K562 (cell line): ENCODE results near the gene CPNE6. TPM values are rescaled to one million over a fixed set of nuclear protein-coding genes. Genes with fewer than 3 reads are reported as not detected.

Experiments
- CHD2 ChIP-seq: IDR thresholded peaks from 2 replicates; pipeline ENCODE4 v1.6.1; 2011; ENCODE audit warnings: low read depth, low read length
- DACH1 ChIP-seq: fragments of 450-650 bp; IDR thresholded peaks from 2 replicates; pipeline ENCODE4 v1.6.1; 2018; ENCODE audit not compliant: partially characterized antibody
- EP400 ChIP-seq: fragments of 450-650 bp; IDR thresholded peaks from 2 replicates; pipeline ENCODE4 v1.6.1; 2017; ENCODE audit warnings: antibody characterized with exemption, mild to moderate bottlenecking, moderate library complexity
- GTF2A2 ChIP-seq: IDR thresholded peaks from 2 replicates; pipeline ENCODE4 v1.6.1; 2016; ENCODE audit warnings: mild to moderate bottlenecking, missing genetic modification characterization, missing compliant biosample characterization
- GTF2F1 ChIP-seq: IDR thresholded peaks from 2 replicates; pipeline ENCODE4 v1.6.1; 2011; ENCODE audit warnings: low read depth, low read length, improper control_type of control experiment
- JUND ChIP-seq, 2 experiments: IDR thresholded peaks; 2 replicates in 1 of 2; 3 replicates in 1 of 2; pipeline ENCODE4 v1.6.1; 2011; ENCODE audit warnings: borderline replicate concordance in 2 of 2, low read depth in 2 of 2, low read length in 2 of 2, improper control_type of control experiment in 1 of 2, missing biosample characterization in 1 of 2, missing genetic modification characterization in 1 of 2, missing genetic modification reagents in 1 of 2
- KDM5B ChIP-seq: fragments of 200-600 bp; sonication (generic); IDR thresholded peaks from 2 replicates; pipeline ENCODE4 v1.6.1; 2012; ENCODE audit warnings: low read depth, mild to moderate bottlenecking, moderate library complexity, low read length, control low read depth, inconsistent platforms; ENCODE audit not compliant: insufficient replicate concordance
- MCM2 ChIP-seq: fragments of 450-650 bp; IDR thresholded peaks from 2 replicates; pipeline ENCODE4 v1.6.1; 2017; ENCODE audit warnings: low read depth, mild to moderate bottlenecking
- MCM7 ChIP-seq, 2 experiments: fragments of 450-650 bp; IDR thresholded peaks; 2 replicates each; pipeline ENCODE4 v1.6.1; 2016 to 2018
- NCOR1 ChIP-seq: fragments of 450-650 bp; IDR thresholded peaks from 2 replicates; pipeline ENCODE4 v1.6.1; 2016; ENCODE audit warnings: mild to moderate bottlenecking, moderate library complexity
- NFRKB ChIP-seq: fragments of 450-650 bp; IDR thresholded peaks from 2 replicates; pipeline ENCODE4 v1.6.1; 2016; ENCODE audit warnings: low read depth
- PRMT5 ChIP-seq: sonication (generic); formaldehyde crosslinking; IDR thresholded peaks from 2 replicates; pipeline ENCODE4 v1.5.0; 2020; ENCODE audit warnings: missing genetic modification reagents
- RB1 ChIP-seq: fragments of 450-650 bp; IDR thresholded peaks from 2 replicates; pipeline ENCODE4 v1.6.1; 2017; ENCODE audit warnings: low read depth, mild to moderate bottlenecking
- SMAD3 ChIP-seq: fragments of 450-650 bp; formaldehyde crosslinking; conservative IDR thresholded peaks from 2 replicates; pipeline ENCODE4 v1.4.0; 2020; ENCODE audit warnings: mild to moderate bottlenecking
- SMARCE1 ChIP-seq: fragments of 450-650 bp; IDR thresholded peaks from 2 replicates; pipeline ENCODE4 v1.7.1; 2016; ENCODE audit warnings: mild to moderate bottlenecking
- TCF3 ChIP-seq: sonication (generic); formaldehyde crosslinking; IDR thresholded peaks from 2 replicates; pipeline ENCODE4 v1.4.0; 2020; ENCODE audit warnings: mild to moderate bottlenecking, missing genetic modification reagents
- TCF7L2 ChIP-seq: fragments of 150-350 bp; IDR thresholded peaks from 2 replicates; pipeline ENCODE4 v1.6.1; 2016; ENCODE audit warnings: low read depth, mild to moderate bottlenecking, low read length, moderate library complexity
- ZSCAN32 ChIP-seq: fragments of 450-650 bp; formaldehyde crosslinking; IDR thresholded peaks from 2 replicates; pipeline ENCODE4 v1.4.0; 2020; ENCODE audit warnings: mild to moderate bottlenecking, moderate library complexity
- polyA plus RNA-seq, 8 experiments: library from polyadenylated mRNA; depleted of rRNA in 4 of 8; stranded (reverse) in 5 of 8; unstranded in 3 of 8; fragments of >200 nt; fragmentation: Nextera tagmentation in 2 of 8; fragmentation: Illumina TruSeq in 1 of 8; extraction: Ambion mirVana in 2 of 8; extraction: Trizol in 1 of 8; gene quantifications; 2 replicates each; pipeline versions ENCODE4 v1.2.1 to v1.2.3, GENCODE V29; 2011 to 2014; ENCODE audit warnings: inconsistent platforms in 1 of 8, missing spikeins in 1 of 8
- total RNA-seq, 7 experiments: library from RNA; depleted of rRNA in 6 of 7; stranded (reverse); fragments of >200 nt in 6 of 7; fragmentation: Illumina TruSeq in 2 of 7; extraction: Trizol in 2 of 7; gene quantifications; 2 replicates each; pipeline versions ENCODE4 v1.2.1 to v1.2.3, GENCODE V29; 2011 to 2021; ENCODE audit warnings: low replicate concordance in 1 of 7
- TF ChIP-seq, protein P1 (sequence below), 2 experiments: fragments of 450-650 bp; IDR thresholded peaks; 2 replicates each; pipeline ENCODE4 v1.6.1; 2018; ENCODE audit warnings: mild to moderate bottlenecking in 2 of 2, low read depth in 1 of 2; ENCODE audit not compliant: partially characterized antibody in 2 of 2
- TF ChIP-seq, protein P2 (sequence below): IDR thresholded peaks from 2 replicates; pipeline ENCODE4 v1.6.1; 2012; ENCODE audit warnings: low read depth, low read length, improper control_type of control experiment, borderline replicate concordance
- TF ChIP-seq, protein P3 (sequence below), 2 experiments: IDR thresholded peaks; 2 replicates each; pipeline ENCODE4 v1.6.1; 2011; ENCODE audit warnings: borderline replicate concordance in 1 of 2, control low read depth in 1 of 2, low read depth in 1 of 2, low read length in 1 of 2, mild to moderate bottlenecking in 1 of 2, mixed read lengths in 1 of 2, moderate library complexity in 1 of 2; ENCODE audit not compliant: insufficient read depth in 1 of 2, insufficient read length in 1 of 2, poor library complexity in 1 of 2, severe bottlenecking in 1 of 2; ENCODE audit errors: extremely low read depth in 1 of 2

Gene CPNE6
- total and polyA plus RNA-seq, 9 of the 15 experiments (the other 6 are each of a cell fraction or from before 2014, with no cell fraction given) = not detected

DNA sequence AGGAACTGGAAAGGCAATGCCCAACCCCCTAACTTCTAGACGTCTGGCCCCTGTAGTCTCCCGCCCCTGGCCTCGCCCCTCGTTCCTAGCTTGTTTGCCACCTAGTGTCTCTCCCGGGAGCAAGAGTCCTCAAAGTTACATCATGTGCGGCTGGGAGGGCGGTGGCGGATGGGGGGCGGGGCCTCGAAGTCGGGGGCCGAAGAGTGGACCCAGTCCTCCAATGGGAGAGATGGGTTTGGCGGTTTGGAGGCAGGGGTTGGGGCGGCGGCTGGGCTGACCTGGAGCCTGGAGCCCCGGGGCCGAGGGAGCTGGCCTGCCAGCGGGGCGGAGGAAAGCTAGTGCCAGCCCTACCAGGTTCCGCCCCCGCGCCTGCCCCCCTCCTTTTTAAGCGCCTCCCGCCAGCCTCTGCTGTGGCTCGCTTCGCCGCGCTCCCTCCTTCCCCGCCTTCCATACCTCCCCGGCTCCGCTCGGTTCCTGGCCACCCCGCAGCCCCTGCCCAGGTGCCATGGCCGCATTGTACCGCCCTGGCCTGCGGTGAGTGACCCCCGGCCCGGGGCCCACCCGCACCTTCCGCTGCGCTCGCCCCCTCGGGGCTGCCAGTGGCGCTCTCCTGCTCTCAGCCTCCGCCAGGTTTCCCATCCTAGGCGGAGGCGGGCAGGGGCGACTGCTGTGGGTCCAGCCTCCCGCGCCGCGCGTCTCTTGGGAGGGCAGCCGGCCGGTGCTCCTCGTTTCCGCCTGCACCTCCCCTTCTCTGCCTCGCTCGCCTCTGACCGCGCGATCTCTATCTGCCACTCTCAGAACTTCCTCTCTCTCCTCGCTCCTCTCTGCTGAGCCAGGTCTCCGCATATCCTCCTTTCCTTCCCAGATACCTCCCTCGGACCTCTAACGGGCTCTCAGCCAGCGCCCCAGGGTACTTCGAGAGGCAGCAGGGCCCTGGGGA lies 22.8 kb downstream of the CPNE6 start, which contains the start of gene PCK2 (continued):
- TF ChIP-seq, protein P1, sequence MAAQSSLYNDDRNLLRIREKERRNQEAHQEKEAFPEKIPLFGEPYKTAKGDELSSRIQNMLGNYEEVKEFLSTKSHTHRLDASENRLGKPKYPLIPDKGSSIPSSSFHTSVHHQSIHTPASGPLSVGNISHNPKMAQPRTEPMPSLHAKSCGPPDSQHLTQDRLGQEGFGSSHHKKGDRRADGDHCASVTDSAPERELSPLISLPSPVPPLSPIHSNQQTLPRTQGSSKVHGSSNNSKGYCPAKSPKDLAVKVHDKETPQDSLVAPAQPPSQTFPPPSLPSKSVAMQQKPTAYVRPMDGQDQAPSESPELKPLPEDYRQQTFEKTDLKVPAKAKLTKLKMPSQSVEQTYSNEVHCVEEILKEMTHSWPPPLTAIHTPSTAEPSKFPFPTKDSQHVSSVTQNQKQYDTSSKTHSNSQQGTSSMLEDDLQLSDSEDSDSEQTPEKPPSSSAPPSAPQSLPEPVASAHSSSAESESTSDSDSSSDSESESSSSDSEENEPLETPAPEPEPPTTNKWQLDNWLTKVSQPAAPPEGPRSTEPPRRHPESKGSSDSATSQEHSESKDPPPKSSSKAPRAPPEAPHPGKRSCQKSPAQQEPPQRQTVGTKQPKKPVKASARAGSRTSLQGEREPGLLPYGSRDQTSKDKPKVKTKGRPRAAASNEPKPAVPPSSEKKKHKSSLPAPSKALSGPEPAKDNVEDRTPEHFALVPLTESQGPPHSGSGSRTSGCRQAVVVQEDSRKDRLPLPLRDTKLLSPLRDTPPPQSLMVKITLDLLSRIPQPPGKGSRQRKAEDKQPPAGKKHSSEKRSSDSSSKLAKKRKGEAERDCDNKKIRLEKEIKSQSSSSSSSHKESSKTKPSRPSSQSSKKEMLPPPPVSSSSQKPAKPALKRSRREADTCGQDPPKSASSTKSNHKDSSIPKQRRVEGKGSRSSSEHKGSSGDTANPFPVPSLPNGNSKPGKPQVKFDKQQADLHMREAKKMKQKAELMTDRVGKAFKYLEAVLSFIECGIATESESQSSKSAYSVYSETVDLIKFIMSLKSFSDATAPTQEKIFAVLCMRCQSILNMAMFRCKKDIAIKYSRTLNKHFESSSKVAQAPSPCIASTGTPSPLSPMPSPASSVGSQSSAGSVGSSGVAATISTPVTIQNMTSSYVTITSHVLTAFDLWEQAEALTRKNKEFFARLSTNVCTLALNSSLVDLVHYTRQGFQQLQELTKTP (IDR thresholded peaks at IDR 0.05; ENCODE audit: low read depth in 1 of 2, partially characterized antibody in 2 of 2) = peak in 1 of 2 experiments; percentile 33
- TF ChIP-seq PRMT5 (CRISPR knock-in tag) = no peak
- no peak for TF ChIP-seq MCM7 (IDR thresholded peaks at IDR 0.05)
- peak; percentile 17; the same call in 1 of the 2 replicates for TF ChIP-seq JUND (IDR thresholded peaks at IDR 0.05; ENCODE audit: borderline replicate concordance, low read depth, low read length)
- peak; percentile 55; the same call in 1 of the 3 replicates for TF ChIP-seq JUND (tag; IDR thresholded peaks at IDR 0.05; ENCODE audit: borderline replicate concordance, low read depth, low read length)
- TF ChIP-seq TCF7L2 = no peak
- peak; percentile 48 for TF ChIP-seq RB1
- peak; percentile 85 for TF ChIP-seq KDM5B
- 0 out of 2 replicates have a peak, but pooled peaks have one; percentile 7 for TF ChIP-seq TCF3
- TF ChIP-seq CHD2 = no peak
- 0 out of 2 replicates have a peak, but pooled peaks have one; percentile 4 for TF ChIP-seq NCOR1
- TF ChIP-seq MCM2 = no peak
- peak; percentile 91 for TF ChIP-seq EP400
- TF ChIP-seq, protein P2, sequence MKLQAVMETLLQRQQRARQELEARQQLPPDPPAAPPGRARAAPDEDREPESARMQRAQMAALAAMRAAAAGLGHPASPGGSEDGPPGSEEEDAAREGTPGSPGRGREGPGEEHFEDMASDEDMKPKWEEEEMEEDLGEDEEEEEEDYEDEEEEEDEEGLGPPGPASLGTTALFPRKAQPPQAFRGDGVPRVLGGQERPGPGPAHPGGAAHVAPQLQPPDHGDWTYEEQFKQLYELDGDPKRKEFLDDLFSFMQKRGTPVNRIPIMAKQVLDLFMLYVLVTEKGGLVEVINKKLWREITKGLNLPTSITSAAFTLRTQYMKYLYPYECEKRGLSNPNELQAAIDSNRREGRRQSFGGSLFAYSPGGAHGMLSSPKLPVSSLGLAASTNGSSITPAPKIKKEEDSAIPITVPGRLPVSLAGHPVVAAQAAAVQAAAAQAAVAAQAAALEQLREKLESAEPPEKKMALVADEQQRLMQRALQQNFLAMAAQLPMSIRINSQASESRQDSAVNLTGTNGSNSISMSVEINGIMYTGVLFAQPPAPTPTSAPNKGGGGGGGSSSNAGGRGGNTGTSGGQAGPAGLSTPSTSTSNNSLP = no peak
- TF ChIP-seq, protein P3, sequence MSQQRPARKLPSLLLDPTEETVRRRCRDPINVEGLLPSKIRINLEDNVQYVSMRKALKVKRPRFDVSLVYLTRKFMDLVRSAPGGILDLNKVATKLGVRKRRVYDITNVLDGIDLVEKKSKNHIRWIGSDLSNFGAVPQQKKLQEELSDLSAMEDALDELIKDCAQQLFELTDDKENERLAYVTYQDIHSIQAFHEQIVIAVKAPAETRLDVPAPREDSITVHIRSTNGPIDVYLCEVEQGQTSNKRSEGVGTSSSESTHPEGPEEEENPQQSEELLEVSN (IDR thresholded peaks at IDR 0.05; ENCODE audit: borderline replicate concordance in 1 of 2, extremely low read depth in 1 of 2, insufficient read depth in 1 of 2, insufficient read length in 1 of 2, low read depth in 1 of 2, low read length in 1 of 2, poor library complexity in 1 of 2, severe bottlenecking in 1 of 2) = peak; percentile 53 to 57
- TF ChIP-seq GTF2F1 = no peak
- no peak for TF ChIP-seq DACH1
- TF ChIP-seq SMARCE1 = 0 out of 2 replicates have a peak, but pooled peaks have one; percentile 26
- TF ChIP-seq SMAD3 = no peak
- peak; percentile 62; the same call in 1 of the 2 replicates for TF ChIP-seq GTF2A2 (tag)
- TF ChIP-seq ZSCAN32 (CRISPR knock-in tag) = peak; percentile 52; the same call in 1 of the 2 replicates
- TF ChIP-seq NFRKB = peak; percentile 35
